Measurements from ENCODE around the gene RAD1.
"Not testable (repeated sequence)": the region's sequence is repeated elsewhere in the genome, so short reads cannot be mapped to it uniquely, and the experiment has no call there.

Gene RAD1, protein sequence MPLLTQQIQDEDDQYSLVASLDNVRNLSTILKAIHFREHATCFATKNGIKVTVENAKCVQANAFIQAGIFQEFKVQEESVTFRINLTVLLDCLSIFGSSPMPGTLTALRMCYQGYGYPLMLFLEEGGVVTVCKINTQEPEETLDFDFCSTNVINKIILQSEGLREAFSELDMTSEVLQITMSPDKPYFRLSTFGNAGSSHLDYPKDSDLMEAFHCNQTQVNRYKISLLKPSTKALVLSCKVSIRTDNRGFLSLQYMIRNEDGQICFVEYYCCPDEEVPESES

DNA sequence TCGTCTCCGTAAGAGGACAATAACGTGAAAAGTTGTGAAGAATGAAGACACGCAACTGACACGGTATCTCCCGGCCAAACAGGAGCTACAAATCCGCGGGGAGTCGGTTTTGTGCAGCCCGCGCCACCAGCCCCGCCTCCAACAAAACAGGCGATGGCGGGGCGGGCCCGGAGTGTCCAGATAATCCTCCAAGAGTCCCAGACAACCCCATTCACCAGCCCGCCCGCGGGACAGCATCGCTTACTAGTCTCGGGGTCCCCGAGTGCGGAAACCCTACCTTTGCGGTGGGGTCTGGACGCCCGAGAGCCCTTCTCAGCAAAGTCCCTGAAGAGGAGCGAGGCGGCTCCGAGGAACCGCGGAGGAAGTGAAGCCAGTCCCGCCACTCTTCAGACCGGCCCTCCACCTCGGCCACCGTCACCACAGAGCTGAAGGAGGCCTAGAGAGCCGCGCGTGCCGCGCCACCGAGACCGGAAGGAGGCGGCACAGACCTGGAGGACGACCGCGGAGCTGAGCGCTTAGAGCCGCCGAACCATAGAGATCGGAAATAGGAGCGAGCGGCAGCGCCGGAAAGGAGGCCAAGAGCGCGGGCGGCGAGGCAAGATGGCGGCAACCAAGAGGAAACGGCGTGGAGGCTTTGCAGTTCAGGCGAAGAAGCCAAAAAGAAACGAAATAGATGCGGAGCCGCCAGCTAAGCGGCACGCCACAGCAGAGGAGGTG is at the start of gene RAD1, which contains the start of gene BRIX1:
TSS of gene RAD1 (minus strand) at position 366 of the 717 bp plus-strand sequence. CDS start 612 bp downstream, outside the sequence.
TSS of gene BRIX1 (plus strand) at position 573 of the 717 bp plus-strand sequence. CDS start at position 601, 28 bp downstream.
- peak; percentile 97 for DNase-seq

DNA sequence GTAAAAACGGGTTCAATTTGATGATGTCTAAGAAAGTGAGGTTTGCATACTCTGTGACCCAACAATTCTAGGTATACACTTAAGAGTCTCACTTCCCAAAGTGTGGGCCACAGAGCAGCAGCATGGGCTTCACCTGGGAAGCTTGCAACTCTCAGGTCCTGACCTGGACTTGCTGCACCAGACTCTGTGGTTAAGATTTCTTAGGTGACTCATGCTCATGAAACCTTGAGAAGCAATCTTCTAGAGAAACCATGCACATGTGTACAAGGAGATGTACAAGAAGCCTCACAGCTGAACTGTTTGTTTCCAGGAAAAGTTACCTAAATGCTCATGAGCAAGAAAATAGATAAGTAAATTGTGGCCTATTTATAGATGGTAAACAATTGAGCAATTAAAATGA is 44.0 kb upstream of the RAD1 start:
- peak; percentile 43 for DNase-seq

DNA sequence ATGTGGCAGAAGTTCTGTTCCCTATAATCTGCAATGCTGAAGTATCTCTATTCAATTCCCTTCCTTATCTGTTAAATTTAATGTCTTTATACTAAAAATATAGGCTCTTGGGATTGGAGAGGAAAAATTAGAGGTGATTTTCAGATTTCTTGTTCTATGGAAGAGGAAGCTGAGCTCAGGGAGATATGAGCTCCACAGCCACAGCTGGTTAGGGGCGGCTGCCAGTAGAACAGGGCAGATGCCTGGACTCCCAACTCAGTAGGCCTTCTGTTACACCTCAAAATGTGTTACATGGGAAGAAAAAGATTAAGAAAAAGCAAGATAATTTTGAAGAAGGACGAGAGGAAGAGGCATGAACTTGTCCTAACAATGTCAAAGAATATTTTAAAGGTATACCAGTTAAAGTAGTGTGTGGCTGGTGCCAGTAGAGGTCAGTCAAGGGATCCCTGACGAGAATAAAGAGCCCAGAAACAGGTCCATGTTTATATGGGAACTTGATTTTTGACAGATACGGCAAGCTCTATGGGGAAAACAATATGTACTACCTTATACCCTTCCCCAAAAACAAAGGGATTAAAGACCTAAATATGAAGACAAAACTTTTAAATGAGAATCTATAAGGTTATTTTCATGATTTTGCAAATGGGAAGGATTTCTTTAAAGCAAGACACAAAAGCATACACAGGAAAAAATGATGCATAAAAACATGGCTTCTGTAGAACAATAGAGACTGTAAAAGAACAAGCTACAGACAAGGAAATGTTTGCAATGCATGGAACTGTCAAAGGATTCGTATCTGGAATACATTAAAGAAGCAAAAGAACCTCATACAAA is 42.8 kb upstream of the RAD1 start:
- DNase-seq: peak; percentile 18

DNA sequence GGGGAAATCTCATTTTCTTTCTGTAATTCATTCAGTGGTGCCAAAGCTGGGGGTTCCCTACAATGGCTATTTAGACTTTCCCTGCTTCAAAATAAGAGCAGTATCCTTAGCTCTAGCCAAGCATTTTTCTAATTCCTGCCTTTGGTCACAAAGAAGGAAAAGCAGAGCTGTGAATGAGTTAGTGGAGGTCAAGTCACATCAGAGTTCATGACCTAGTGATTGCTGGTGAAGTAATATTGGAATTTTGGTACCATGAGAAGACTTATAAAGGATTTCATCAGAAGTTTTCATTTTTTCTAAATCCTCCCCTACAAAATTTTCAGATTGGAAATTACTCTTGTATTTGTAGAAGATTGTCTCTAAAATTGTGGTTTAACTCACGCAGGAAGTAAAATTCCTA is 42.0 kb upstream of the RAD1 start:
- DNase-seq: peak; percentile 6

DNA sequence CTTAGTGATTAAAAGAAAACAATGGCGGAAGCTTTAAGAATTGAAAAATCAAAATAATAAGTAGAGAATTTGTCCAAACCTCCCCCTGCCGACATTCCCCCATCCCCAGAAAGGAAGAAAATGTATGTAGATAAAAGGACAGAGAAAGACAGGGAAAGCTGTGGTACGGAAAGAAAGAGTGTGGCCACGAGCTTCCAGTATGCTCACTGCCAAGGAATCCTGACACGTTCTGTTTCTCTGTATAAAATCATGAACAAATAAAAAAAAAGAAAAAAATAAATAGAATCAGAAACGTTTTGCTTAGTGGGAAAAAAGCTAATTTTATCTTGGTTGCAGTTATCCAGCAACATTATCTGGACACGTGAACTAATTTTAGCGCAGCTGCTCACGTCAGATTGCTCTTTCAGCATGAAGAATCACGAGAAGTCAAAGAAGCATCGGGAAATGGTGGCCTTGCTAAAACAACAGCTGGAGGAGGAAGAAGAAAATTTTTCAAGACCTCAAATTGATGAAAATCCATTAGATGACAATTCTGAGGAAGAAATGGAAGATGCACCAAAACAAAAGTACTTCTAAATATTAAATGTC is 29.2 kb upstream of the RAD1 start:
- no peak for DNase-seq

DNA sequence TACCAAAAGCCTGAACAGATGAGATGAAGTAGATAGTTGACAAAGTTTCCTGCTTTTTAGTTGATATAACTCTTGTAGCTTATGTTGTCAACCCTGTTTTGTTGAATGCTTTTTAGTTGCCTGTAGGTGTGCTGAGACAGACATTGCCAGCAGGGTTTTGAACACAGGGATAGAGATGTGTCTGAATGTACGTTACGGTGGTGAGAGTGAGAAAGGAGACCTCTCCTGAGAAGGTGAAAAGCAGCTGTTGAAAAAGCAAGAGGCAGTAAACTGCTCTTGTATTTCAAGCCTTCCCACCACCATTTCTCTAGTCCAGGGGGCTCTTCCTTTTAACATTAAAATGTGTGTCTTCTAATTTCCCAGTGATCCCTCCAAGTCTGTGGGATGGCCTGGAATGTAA is 28.7 kb upstream of the RAD1 start:
- no peak for DNase-seq

DNA sequence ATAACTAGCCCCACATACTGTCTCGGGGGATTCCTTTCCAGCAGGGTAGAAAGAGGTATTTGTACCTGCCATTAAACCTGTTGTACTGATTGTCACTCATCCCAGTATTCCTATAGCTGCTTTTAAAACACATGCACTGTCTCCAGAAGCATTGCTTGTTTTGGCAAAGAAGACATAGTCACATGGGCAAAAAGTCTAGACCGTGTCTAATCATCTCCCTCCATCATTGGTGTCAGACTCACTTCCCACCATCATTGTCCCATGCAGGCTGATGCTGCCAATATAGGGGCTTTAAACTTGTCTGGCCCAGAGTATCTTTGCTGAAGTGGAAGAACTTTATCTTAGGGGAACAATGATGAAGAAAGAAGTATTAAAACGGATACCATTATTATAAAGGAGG is 26.6 kb upstream of the RAD1 start:
- no peak for DNase-seq

DNA sequence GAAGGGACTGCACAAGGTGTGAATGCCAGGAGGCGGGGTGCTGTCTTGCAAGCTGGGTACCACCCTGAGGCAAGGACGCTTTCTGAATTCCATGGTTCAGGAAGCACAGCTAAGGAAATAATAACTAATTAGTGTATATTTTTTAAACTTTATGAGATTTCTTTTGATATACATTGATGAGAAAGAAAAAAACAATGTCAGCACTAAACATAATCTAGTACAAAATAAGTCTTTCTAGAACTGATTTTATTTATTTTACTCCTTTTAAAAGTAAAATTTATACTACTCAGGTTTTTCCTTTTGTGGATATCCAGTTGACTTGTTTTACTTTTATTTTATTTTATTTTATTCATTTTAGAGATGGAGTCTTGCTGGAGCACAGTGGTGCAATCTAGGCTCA is 17.6 kb upstream of the RAD1 start:
- DNase-seq: no peak

DNA sequence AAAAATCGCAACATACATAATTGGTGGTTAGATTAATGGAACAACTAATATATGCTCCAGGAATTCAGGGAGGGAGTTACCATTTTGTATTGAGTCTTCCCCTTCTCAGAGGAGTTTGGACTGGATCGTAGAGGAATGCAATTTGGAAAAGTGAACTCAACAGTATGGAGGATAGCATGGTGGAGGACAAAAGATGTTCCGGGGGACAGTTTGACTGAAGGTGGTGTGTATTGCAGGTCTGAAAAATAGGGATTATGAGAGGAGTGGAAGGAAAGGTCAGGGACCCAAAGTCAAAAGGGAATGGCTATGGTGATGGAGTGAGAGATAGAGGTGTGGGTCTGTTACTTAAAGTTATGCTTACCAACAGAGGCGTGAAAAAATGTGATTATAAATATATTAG is 15.6 kb upstream of the RAD1 start:
- no peak for DNase-seq

DNA sequence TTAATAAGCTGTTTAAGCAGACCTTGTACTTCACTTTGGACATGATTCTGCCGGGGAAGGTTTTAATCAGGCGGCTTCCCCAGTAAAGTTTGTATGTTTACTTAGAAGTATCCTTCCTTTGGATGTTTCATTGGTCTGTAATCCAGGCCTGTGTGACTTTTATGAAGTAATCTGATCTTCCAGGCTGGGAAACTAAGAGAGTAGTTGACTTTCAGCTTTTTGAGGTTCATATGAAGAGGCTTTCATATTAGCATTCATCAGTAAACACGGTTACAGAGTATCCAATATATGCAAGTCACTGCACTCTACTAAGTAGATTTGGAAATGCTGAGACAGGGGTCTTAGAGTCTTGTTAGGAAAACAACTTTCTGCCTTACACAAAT is 15.1 kb upstream of the RAD1 start:
- peak; percentile 24 for DNase-seq

DNA sequence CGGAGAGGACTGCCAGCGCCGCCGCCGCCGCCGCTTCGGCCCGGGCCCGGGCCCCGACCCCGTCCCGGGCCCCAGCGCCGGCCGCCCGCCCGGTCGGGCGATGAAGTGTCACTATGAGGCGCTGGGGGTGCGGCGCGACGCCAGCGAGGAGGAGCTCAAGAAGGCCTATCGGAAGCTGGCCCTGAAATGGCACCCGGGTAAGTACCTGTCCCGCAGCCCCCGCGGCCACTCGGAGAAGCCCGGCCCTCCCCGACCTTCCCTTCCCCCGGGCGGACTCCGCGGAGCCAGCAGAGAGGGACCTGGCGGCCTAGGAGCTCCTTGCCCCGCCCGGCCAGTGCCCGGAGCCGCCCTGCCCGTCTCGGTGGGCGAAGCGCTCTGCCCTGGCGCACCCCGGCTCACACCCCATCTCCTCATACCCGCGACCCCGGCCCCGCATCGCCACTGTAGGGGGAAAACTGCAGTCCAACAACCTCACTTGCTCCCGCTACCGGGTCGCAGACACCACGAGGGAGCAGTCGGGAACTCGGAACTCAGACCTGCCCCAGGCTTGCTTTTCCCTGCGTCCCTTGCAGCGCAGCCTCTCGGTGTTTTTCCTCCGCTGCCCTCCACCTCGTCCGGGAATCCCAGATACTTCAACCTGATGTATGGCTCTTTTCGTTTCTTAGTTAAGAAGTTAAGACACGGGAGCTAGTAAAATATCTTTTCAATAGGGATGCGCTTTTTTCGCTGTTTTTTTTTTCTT is 14.6 kb upstream of the RAD1 start:
- peak; percentile 76 for DNase-seq

DNA sequence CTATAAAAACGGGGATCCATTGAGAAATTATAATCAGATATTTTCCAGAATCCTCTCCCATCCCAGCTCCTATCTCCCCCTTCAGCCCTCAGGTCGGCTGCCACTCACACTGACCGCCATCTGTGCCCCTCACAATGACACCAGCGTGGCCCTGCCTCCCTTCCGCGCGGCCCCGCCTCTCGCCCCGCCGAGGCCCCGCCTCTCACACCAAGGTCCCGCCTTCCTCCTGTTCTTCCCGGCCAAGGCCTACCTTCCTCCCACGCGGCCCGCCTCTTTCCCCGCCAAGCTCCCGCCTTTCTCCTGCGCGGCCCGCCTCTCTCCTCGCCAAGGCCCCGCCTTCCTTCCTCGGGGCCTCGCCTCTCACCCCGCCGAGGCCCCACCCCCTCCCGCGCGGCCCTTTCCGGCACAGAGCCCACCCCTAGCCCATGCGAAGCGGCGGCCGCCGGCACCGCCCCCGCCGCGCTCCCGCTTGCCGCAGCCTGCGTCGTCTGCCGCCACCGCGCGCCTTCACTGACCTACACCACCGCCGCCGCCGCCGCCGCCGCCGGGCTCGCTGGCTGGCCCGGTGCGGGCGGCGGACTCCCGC is 13.9 kb upstream of the RAD1 start, which contains the start of gene DNAJC21:
TSS of gene DNAJC21 (plus strand) at position 426 of the 586 bp plus-strand sequence. CDS start 261 bp downstream, outside the sequence.
- DNase-seq: peak; percentile 97

DNA sequence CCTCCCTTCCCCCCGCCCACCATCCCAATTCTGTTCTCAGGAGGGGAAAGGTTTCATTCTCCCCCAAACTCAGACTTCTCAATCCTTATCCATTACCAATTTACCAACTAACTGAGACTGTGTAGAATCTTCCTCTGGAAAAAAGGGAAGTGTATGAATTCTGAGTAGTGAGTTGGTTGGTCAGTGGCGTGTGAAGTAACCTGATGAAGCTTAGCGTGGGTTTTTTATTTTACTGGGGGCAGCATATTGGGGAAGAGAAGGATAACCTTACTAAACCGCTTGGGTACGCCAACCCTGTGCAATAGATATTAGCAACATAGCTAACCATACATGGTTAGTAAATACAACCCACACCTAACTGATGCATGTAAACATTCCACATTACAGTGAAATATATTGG is 13.0 kb upstream of the RAD1 start:
- DNase-seq: no peak

DNA sequence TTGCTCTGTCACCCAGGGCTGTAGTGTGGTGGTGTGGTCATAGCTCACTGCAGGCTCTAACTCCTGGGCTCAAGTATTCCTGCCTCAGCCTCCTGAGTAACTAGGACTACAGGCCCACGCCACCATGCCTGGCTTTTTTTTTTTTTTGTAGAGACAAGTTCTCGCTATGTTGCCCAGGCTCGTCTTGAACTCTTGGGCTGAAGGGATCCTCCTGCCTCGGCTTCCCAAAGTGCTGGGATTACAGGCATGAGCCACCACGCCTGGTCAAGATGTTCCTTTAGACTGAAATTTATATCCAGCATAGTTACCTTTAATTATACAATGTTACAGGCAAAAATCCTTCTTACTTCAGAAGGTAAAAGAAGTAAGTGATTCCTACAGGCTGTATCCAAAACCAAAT is 12.5 kb upstream of the RAD1 start:
- no peak for DNase-seq

DNA sequence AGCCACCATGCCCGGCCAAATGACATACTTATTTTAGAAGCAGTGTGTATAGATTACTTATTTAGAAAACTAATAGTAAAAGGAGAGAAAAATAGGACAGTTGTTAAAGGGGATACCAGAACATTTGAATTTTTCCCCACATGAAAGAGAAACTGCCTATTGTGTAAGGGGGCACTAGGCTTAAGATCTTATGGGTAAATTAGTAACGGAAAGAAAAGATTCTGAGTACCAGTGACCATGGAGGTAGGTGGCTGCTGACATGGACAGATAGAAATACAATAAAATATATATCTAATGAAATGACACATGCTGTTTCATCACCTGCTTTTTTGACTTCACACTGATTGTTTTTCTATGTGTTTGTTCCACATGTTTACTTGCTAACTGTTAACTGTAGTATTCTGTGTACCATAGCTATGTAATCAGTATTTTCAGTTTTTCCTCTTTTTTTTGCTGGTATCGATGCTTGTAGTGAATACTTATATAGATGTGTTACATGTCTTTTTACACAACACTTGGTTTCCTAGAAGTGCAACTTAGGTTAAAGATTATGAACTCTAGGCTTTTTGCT is 11.1 kb upstream of the RAD1 start:
- no peak for DNase-seq

DNA sequence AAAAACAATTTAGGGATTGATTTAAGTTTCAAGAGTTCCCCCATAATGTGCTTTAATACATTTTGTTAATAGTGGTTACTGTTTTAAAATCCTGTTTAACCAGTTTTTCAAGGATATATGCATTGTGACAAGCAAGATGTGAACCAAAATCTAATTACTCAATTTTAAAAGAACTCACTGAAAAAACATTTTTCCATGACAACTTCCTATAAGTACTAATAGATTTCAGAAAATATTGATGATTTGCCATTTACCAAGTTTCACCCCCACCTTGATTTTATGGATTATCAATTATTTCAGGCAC is 9.1 kb upstream of the RAD1 start:
- DNase-seq: no peak

DNA sequence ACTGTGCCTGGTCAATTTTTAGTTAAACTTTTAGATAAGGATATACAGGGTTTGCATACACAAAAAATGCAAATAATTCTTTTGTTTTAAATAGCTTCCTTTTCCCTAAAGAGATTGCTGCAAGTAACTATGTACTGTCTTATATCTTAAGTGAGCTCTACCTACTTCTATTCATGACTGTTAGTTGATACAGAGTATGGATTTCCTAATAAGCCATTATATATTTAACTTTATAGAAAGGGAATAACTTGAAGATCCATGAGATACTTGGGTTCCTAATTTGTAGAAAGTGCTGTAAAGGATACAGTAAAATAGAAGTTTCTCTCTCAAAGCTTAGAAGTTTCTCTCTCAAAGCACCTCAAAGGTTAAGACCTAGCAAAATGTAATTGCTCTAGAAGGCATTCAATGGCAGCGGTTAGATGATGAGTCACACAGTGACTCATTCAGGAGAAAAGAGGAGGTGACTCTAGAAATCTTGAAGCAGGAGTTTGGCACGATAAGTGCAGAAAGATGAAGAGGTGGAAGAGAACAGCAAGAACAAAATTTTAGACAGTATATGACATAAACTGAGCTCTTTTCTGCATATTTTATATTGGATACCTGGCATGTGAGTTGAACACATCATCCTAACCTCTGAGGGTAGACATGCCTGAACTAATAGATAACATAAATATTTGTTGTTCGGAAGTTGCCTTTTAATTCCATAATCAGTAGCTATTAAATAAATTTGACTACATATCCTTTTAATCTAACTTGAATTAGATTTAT is 8.6 kb upstream of the RAD1 start:
- DNase-seq: peak; percentile 86

DNA sequence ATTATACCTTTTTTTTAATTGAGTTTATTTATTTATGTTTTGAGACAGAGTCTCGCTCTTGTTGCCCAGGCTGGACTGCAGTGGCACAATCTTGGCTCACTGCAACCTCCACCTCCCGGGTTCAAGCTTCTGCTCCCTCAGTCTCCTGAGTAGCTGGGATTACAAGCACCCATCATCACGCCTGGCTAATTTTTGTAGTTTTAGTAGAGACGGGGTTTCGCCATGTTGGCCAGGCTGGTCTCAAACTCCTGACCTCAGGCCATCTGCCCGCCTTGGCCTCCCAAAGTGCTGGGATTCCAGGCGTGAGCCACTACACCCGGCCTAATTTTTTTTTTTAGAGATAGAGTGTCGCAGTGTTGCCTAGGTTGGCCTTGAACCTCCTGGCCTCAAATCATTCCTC is 8.0 kb upstream of the RAD1 start:
- DNase-seq: not testable (repeated sequence)

DNA sequence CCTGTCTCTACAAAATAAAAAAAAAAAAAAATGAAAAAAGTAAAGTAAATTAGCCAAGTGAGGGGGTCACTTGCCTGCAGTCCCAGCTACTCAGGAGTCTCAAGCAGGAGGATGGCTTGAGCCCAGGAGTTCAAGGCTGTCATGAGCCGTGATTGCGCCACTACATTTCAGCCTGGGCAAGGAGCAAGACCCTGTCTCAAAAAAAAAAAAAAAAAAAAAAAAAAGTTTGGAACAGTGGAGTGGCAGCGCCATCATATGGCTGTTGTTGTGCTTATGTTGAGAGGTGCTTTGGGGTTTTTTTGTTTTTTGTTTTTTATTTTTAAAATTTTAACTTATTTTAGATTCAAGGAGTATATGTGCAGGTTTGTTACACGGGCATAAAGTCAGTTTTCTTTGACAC is 3.8 kb upstream of the RAD1 start:
- DNase-seq: no peak

DNA sequence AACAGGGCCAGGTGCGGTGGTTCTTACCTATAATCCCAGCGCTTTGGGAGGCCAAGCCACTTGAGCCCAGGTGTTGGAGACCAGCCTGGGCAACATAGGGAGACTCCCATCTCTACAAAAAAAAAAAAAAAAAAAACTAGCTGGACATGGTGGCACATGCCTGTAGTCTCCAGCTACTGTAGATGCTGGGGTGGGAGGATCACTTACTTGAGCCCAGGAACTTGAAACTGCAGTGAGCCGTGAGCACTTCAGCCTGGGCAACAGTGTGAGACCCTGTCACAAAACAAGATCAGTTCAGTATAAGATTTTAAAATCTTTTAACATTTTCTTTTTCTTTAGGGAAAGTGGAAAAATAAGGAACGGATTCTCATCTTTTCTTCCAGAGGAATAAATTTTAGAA is 2.7 kb upstream of the RAD1 start:
- no peak for DNase-seq

DNA sequence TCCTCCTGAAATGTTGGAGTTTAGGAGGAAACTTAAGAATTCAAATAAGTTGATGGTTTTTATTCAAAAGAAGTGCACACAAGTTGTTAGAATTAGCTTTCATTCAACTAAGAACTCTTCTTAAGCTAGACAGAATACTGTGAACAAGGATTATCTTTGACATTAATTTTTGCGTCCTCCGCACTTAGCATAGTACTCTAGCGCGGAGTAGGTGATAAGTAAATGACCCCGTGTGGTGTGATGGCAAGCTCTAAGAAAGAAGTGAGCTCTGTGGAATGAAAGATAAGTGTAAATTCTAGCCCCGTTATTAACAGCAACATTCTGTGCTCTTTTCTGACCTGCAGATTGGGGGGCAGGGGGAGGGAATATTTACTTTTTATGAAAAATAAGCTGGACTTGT is 1.2 kb upstream of the RAD1 start:
- no peak for DNase-seq

All from fibroblast of skin of right quadriceps (primary cell).